Urinary bladder (tissue), 4 donors: ENCODE results near the gene GTF3C4. TPM values are rescaled to one million over a fixed set of nuclear protein-coding genes. Genes with fewer than 3 reads are reported as not detected.
A peak's percentile ranks its signal among the peaks of the same experiment; 100 is the strongest.

ENCODE experiments used
- DNase-seq: peaks from one replicate; pipeline ENCODE4 v3.0.0-alpha.2; 2015; ENCODE audit errors: extremely low spot score
- H3K27ac ChIP-seq: one replicate; pipeline ENCODE4 v1.5.1; 2013; ENCODE audit warnings: low read depth, mild to moderate bottlenecking, moderate library complexity
- H3K36me3 ChIP-seq: one replicate; pipeline ENCODE4 v1.6.1; 2013; ENCODE audit warnings: mild to moderate bottlenecking, moderate library complexity; ENCODE audit not compliant: insufficient read depth
- H3K4me1 ChIP-seq: one replicate; pipeline ENCODE4 v1.6.1; 2013; ENCODE audit warnings: mild to moderate bottlenecking, moderate library complexity; ENCODE audit not compliant: insufficient read depth
- H3K4me3 ChIP-seq: one replicate; pipeline ENCODE4 v1.5.1; 2013; ENCODE audit warnings: low read depth, low read length
- WGBS: extraction: QIAGEN DNeasy Blood & Tissue Kit; methylation state at CpG from one replicate; pipeline ENCODE4 v1.1.7; 2013; 5-methylcytosine and 5-hydroxymethylcytosine counted together
- polyA plus RNA-seq: library from polyadenylated mRNA; stranded (reverse); fragments of 200-250 nt; gene quantifications from one replicate; pipeline ENCODE4 v1.2.3, GENCODE V29; 2013
- total RNA-seq: library from RNA; depleted of rRNA; stranded (reverse); fragments of >200 nt; gene quantifications from one replicate; pipeline ENCODE4 v1.2.3, GENCODE V29; 2014
- donor health status: healthy with polysubstance abuse.
- donor health status: healthy.

The GTF3C4 gene
- total and polyA plus RNA-seq, 2 donors, result 7.3 to 18.2 TPM

- DNase-seq, result no peak
- Histone ChIP-seq H3K27ac (no peak overlapping the region), H3K4me1 (no peaks in the 10 kb centered on the region), H3K4me3 (no peak overlapping the region), H3K36me3 (peaks cover 6% of the 10 kb centered on the region)
- WGBS, result 92% methylated on average over 12 of the region's 12 CpGs
Measured at GRCh38 chr9:132637801-132638200, 32.5 kb upstream of the GTF3C4 start.

GRCh38 chr9:132638240-132638639 is 32.0 kb upstream of the GTF3C4 start:
- WGBS, result 77% methylated on average over 5 of the region's 5 CpGs
- Histone ChIP-seq H3K27ac (no peak overlapping the region), H3K36me3 (peaks cover 6% of the 10 kb centered on the region), H3K4me1 (no peaks in the 10 kb centered on the region), H3K4me3 (no peak overlapping the region)
- no peak for DNase-seq

GRCh38 chr9:132639322-132639721 is 30.9 kb upstream of the GTF3C4 start:
- DNase-seq, result no peak
- no peaks in the 10 kb centered on the region for H3K4me1 ChIP-seq
- H3K4me3 ChIP-seq, result no peak overlapping the region
- 91% methylated on average over 5 of the region's 5 CpGs for WGBS
- peaks cover 6% of the 10 kb centered on the region for H3K36me3 ChIP-seq
- no peak overlapping the region for H3K27ac ChIP-seq

- 59% methylated on average over 4 of the region's 4 CpGs for WGBS
- H3K36me3 ChIP-seq, result peaks cover 8% of the 10 kb centered on the region
- DNase-seq, result no peak
- no peaks in the 10 kb centered on the region for H3K4me1 ChIP-seq
- no peak overlapping the region for H3K4me3 ChIP-seq
- no peak overlapping the region for H3K27ac ChIP-seq
Measured at GRCh38 chr9:132641216-132641615, 29.0 kb upstream of the GTF3C4 start.

- no peak for DNase-seq
- no peaks in the 10 kb centered on the region for H3K4me1 ChIP-seq
- H3K36me3 ChIP-seq, result peaks cover 9% of the 10 kb centered on the region
- no peak overlapping the region for H3K27ac ChIP-seq
- 88% methylated on average over 3 of the region's 3 CpGs for WGBS
- H3K4me3 ChIP-seq, result no peak overlapping the region
Measured at GRCh38 chr9:132644251-132644650, 26.0 kb upstream of the GTF3C4 start.

- DNase-seq, result no peak
- Histone ChIP-seq H3K36me3 (peaks cover 11% of the 10 kb centered on the region), H3K27ac (no peak overlapping the region), H3K4me3 (no peak overlapping the region), H3K4me1 (no peaks in the 10 kb centered on the region)
- 96% methylated on average over 8 of the region's 8 CpGs for WGBS
Measured at GRCh38 chr9:132645306-132645705, 25.0 kb upstream of the GTF3C4 start.

GRCh38 chr9:132645711-132646110 is 24.6 kb upstream of the GTF3C4 start:
- Histone ChIP-seq H3K4me3 (no peak overlapping the region), H3K27ac (no peak overlapping the region), H3K36me3 (peaks cover 9% of the 10 kb centered on the region), H3K4me1 (no peaks in the 10 kb centered on the region)
- no peak for DNase-seq
- 97% methylated on average over 15 of the region's 15 CpGs for WGBS

GRCh38 chr9:132646726-132647125 is 23.5 kb upstream of the GTF3C4 start:
- no peak for DNase-seq
- H3K4me3 ChIP-seq, result no peak overlapping the region
- H3K27ac ChIP-seq, result no peak overlapping the region
- 95% methylated on average over 7 of the region's 7 CpGs for WGBS
- peaks cover 7% of the 10 kb centered on the region for H3K36me3 ChIP-seq
- no peaks in the 10 kb centered on the region for H3K4me1 ChIP-seq

GRCh38 chr9:132647355-132647754 is 22.9 kb upstream of the GTF3C4 start:
- Histone ChIP-seq H3K36me3 (peaks cover 7% of the 10 kb centered on the region), H3K4me3 (no peak overlapping the region), H3K27ac (no peak overlapping the region), H3K4me1 (no peaks in the 10 kb centered on the region)
- no peak for DNase-seq
- 81% methylated on average over 4 of the region's 4 CpGs for WGBS

- WGBS, result 88% methylated on average over 2 of the region's 2 CpGs
- no peak overlapping the region for H3K27ac ChIP-seq
- H3K36me3 ChIP-seq, result peaks cover 7% of the 10 kb centered on the region
- no peak for DNase-seq
- H3K4me3 ChIP-seq, result no peak overlapping the region
- no peaks in the 10 kb centered on the region for H3K4me1 ChIP-seq
Measured at GRCh38 chr9:132647806-132648205, 22.5 kb upstream of the GTF3C4 start.

GRCh38 chr9:132648283-132648682 is 22.0 kb upstream of the GTF3C4 start:
- peaks cover 7% of the 10 kb centered on the region for H3K36me3 ChIP-seq
- WGBS, result 67% methylated on average over 7 of the region's 7 CpGs
- no peak for DNase-seq

GRCh38 chr9:132648685-132649084 is 21.6 kb upstream of the GTF3C4 start:
- Histone ChIP-seq H3K4me3 (no peak overlapping the region), H3K4me1 (no peaks in the 10 kb centered on the region), H3K36me3 (peaks cover 7% of the 10 kb centered on the region), H3K27ac (no peak overlapping the region)
- 63% methylated on average over 3 of the region's 3 CpGs for WGBS
- DNase-seq, result no peak

More at GRCh38 chr9:132648283-132648682, 22.0 kb upstream of the GTF3C4 start:
- no peak overlapping the region for H3K27ac ChIP-seq
- H3K4me3 ChIP-seq, result no peak overlapping the region
- no peaks in the 10 kb centered on the region for H3K4me1 ChIP-seq

- Histone ChIP-seq H3K36me3 (peaks cover 5% of the 10 kb centered on the region), H3K27ac (no peak overlapping the region), H3K4me3 (no peak overlapping the region), H3K4me1 (no peaks in the 10 kb centered on the region)
- 78% methylated on average over 6 of the region's 6 CpGs for WGBS
- peak; percentile 46 for DNase-seq
Measured at GRCh38 chr9:132651259-132651658, 19.0 kb upstream of the GTF3C4 start.

- Histone ChIP-seq H3K36me3 (peaks cover under 1% of the 10 kb centered on the region), H3K4me3 (no peak overlapping the region), H3K27ac (no peak overlapping the region), H3K4me1 (no peaks in the 10 kb centered on the region)
- no peak for DNase-seq
- WGBS, result 85% methylated on average over 7 of the region's 7 CpGs
Measured at GRCh38 chr9:132656299-132656698, 14.0 kb upstream of the GTF3C4 start.
